GM19025 (cell line): ENCODE results near the gene CDH15.
"Not testable (repeated sequence)": the region's sequence is repeated elsewhere in the genome, so short reads cannot be mapped to it uniquely, and the experiment has no call there.

ENCODE experiments used
- ATAC-seq: cut with Tn5 transposase; IDR thresholded peaks from one replicate; pipeline ENCODE4 v1.9.1; 2021; ENCODE audit warnings: mild to moderate bottlenecking, low read depth, moderate library complexity; ENCODE audit not compliant: unreplicated experiment

The CDH15 gene

DNA sequence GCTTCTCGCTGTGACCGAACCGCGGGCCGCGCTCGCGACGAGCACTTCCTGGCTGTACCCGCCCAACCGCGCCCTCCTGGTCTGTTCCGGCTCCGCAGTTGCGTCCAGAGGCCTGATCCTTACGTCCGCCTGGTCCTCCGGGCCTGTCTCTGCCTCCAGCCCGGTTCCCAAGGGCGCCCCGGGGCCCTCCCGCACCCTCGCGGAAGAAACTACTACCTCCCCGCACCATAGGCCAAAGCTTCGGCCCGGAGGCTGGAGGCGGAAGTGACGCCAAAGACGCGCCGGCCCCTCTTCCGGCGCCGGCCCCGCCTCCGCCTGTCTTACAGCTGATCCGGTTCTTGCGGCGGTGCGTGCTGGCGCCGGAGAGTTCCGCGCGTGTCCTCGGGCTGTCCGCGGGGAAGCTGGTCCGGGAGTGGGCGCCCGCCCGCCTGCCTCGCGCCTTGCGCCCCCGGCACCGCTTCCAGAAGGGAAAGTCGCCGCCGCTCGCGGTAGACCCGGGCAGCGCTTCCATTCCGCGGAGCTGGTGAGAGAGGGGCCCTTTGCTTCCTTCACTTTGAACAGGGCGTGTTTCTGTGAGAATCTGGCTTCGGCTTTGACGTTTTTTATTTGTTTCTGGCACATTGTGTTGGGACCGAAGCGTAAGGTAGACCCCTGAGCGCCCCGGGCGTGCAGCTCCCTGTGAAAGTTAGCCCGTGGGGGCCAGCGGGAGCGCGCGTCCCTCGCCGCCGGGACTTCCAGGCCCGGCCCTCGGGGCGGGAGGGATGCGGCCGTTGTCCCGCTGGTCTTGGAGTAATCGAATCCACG, 46.0 kb downstream of the CDH15 start, which contains the start of gene ZNF778:
TSS of gene ZNF778 (plus strand) at position 316 of the 804 bp plus-strand sequence. CDS start 3,425 bp downstream, outside the sequence.
- ATAC-seq = peak; percentile 84

DNA sequence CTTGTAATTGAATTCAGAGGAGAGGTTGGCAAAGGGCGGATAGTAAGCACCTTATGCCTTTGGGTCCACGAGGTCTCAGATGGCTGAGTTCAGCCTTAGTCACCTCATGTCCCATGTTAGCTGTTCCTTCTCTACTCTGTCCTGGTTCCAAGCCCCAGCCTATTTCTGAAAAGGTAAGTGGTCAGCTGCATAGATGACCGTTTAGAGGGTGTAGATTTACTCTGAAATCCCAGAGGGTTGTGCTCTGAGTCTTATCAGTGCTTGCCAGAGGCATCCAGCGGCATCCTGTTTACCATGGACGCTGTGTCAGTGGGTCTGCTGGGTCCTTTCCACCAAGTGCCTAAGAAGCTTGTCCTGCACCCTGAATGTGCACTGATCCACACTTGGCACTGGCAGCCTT, 47.8 kb downstream of the CDH15 start:
- ATAC-seq = no peak

DNA sequence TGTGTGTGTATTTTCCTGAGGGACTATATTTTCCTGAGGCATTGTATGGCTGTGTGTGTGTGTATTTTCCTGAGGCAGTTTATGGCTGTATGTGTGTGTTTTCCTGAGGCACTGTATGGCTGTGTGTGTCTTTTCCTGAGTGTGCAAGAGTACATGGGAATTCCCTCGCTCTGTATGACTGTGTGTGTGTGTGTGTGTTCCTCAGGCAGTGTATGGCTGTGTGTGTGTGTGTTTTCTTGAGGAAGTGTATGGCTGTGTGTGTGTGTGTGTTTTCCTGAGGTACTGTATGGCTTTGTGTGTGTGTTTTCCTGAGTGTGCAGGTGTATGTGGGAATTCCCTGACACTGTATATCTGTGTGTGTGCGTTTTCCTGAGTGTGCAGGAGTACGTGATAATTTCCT, 50.1 kb downstream of the CDH15 start:
- no peak for ATAC-seq

DNA sequence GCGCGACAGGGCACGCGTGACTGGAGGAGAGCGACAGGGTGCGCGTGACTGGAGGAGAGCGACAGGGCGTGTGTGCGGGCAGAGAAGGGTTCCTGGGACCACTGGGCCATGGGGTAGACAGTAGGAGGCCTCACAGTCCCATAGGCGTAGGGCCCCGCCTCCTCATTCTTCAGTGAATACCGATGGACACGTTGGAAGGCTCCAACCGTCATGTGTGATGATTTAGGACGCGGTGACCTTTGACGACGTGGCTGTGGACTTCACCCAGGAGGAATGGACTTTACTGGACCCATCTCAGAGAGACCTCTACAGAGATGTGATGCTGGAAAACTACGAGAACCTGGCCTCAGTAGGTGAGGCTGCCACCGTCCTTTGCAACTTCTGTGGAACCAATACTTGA, 51.4 kb downstream of the CDH15 start:
- ATAC-seq = no peak

DNA sequence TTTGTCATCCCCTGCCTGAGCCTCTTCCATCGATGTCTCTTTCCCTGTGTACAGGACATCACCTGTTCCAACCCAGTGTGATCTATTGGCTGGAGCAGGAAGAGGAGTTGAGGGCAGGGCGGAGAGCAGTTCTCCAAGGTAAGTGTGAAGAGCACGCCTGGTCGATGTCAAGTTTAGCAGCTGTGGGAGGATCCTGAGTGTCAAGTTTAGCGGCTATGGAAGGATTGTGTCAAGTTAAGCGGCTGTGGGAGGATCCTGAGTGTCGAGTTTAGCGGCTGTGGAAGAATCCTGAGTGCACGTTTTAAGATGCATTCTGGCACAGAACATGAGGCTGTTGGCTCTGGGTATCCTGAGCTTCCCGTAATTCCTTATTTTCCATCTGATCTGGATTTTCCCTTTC, 53.1 kb downstream of the CDH15 start:
- ATAC-seq = no peak

DNA sequence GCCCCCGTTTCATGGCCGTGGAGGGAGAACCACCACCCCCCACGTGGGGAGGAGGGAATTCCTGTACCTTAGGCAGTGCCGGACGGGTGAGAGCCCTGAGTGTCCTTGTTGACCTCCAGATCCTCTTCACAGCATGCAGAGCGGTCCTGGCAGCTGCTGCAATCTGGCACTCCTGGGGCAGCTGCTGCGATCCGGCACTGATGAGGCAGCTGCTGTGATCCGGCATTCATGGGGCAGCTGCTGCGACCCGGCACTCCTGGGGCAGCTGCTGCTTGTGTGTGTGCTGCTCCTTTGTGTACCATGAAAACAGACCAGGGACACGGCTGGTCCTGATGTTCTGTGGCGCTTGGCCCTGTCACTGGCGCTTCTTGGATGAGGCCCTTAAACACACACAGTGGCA, 58.7 kb downstream of the CDH15 start:
- no peak for ATAC-seq

DNA sequence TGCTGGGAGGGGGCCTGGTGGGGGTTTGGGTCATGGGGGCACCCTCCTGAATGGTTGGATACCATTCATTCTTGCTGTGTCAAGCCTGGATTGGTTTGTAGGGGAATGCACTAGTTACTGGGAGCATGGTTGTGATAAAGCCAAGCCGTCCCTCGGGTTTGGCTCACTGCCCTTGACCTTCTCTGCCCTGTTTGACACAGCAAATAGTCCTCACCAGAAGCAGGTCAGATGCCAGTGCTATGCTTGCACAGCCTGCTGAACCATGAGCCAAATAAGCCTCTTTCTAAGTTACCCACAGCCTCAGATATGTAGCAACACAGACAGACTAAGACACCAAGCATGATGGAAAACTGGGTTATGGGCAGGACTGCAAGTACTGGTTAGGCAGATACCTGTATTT, 60.6 kb downstream of the CDH15 start:
- ATAC-seq = no peak

DNA sequence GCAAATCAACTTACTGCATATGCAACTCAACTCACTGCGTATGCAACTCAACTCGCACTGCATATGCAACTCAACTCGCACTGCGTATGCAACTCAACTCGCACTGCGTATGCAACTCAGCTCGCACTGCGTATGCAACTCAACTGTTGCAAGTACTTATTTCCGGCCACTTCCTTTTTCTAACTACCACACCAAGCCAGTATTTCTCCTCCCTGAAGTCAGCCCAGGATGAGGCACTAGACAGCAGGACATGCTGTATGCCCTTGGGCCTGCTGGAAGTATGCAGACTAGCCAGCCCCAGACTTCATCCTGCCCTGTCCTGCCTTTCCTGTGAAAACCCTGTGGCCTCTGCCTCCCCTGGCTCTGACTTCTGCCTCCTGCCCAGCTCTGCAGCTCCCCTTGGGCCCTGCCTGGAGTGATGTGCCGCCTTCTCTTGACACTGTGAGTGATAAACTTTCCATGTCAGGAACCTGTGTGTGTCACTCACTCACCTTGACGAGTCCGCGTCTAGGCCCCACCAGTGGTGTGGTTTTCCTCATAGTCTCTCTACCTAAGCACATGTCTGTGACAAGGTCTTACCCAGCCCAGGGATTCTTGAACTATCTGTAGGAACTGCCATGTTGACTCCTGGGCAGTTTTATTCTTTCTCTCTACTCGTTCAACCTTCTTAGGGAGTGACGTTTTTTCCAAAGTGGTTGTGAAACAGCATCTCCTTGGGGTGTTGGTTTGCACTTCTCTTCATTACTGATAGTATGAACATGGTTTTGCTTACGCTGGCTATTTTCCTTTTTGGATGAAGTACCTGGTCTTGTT, 62.3 kb downstream of the CDH15 start:
- no peak for ATAC-seq

DNA sequence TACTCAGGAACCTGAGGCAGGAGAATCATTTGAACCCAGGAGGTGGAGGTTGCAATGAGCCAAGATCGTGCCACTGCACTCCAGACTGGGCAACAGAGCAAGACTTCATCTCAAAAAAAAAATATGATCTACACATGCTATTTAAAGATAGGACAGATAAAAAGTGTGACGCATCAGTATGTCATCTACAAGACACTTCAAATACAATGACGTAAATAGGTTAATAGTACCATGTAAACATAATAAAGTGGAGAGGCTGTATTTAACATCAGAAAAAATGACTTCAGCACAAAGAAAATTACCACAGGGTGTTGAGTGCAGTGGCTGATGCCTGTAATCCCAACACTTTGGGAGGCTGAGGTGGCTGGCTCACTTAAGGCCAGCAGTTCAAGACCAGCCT, 66.2 kb downstream of the CDH15 start:
- ATAC-seq = no peak

DNA sequence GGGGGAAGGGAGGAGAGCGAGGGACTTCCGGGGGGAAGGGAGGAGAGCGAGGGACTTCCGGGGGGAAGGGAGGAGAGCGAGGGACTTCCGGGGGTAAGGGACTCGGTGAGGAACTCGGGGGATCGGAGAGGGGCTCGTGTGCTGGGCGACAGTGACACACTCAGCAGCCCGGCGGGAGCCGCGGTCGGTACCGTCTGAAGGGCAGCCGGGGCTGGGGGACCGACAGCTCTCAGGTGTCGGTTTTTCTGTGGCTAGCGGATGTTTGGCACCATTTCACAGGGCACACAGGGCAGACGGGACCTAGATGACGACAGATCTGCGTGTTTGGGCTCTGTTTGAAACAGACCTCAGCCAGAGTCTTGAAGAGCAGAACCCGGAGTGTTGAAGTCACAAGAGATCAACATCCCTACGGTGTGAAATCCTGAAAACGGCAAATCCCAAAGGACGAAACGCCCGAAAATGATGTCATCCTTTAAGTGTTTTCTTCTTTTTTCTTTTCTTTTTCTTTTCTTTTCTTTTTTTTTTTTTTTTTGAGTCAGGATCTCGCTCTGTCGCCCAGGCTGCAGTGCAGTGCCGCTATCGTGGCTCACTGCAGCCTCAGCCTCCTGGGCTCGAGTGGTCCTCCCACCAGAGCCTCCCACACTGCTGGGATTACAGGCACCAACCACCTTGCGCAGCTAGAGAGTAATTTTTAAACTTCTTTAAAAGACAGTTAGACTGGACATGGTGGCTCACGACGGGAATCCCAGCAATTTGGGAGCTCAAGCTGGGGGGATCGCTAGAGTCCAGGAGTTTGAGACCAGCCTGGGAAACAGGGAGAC, 69.8 kb downstream of the CDH15 start:
- ATAC-seq = peak; percentile 46

DNA sequence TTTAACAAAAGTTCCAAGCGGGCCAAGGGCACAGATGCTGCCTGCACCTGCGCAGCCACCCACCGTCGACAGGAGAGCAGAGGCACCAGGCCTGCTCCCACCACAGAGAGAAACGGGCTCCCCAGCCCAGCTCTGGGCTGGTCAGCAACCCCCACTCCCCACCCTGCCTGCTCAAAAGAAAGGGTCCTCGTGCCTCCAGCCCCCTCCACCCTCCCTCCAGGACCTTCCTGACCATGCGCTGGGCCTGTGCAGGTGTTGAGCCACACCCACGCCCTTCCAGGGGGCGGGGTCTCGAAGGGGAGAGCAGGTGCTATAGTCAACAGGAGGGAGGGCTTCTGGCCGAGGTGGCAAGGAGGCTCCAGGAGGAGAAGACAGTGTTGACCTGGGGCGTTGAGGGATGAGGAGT, 71.2 kb downstream of the CDH15 start:
- no peak for ATAC-seq

DNA sequence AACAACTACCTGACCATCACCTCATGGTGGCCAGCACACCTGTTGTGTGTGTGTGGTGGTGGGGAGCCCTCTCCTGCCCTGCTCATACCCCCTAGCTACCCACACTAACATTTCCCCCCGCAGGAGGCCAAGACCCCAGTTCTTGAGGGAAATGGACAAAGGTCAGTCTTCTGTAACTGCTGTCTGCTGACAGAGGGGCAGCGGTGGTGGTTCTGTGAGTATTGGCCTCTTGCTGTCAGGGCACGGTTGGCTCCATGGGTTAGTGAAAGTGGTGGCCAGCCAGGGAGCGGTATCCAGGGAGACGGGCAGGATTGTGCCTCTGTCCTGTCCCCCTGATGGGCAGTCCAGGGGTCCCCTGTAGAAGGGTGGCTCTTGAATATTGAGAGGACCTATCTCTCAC, 72.1 kb downstream of the CDH15 start:
- no peak for ATAC-seq

DNA sequence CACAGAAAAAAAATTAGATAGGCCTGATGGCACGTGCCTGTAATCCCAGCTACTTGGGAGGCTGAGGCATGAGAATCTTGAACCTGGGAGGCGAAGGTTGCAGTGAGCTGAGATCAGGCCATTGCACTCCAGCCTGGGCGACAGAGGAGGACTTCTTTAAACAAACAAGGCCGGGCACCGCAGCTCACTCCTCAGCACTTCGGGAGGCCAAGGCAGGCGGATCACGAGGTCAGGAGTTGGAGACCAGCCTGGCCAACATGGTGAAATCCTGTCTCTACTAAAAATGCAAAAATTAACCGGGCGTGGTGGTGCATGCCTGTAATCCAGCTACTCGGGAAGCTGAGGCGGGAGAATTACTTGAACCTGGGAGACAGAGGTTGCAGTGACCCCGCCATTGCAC, 72.7 kb downstream of the CDH15 start:
- ATAC-seq = not testable (repeated sequence)

DNA sequence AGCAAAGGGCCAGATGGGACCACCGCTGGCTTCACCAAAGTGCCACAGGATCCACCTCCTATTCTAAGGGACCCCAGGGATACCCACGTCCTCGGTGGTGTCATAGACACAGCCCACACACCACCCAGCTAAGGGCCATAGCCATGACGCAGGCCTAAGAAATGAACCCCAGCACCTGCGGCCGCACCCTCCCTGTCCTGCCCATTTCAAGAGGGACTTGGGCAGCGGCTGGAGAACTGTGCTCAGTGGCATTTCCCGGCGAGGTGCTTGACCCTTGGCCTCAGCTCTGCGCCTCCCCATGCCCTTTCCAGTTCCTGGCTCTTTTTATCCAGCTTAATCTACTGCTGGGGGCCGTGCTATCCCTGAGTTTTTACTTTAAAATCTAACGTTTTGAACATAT, 73.2 kb downstream of the CDH15 start:
- ATAC-seq = no peak
